Measurements from ENCODE around the gene KRTAP10-12. TPM values are rescaled to one million over a fixed set of nuclear protein-coding genes. Genes with fewer than 3 reads are reported as not detected.
A peak's percentile ranks its signal among the peaks of the same experiment; 100 is the strongest.

Gene KRTAP10-12
- total and polyA plus RNA-seq, 4 donors, result not detected

DNA sequence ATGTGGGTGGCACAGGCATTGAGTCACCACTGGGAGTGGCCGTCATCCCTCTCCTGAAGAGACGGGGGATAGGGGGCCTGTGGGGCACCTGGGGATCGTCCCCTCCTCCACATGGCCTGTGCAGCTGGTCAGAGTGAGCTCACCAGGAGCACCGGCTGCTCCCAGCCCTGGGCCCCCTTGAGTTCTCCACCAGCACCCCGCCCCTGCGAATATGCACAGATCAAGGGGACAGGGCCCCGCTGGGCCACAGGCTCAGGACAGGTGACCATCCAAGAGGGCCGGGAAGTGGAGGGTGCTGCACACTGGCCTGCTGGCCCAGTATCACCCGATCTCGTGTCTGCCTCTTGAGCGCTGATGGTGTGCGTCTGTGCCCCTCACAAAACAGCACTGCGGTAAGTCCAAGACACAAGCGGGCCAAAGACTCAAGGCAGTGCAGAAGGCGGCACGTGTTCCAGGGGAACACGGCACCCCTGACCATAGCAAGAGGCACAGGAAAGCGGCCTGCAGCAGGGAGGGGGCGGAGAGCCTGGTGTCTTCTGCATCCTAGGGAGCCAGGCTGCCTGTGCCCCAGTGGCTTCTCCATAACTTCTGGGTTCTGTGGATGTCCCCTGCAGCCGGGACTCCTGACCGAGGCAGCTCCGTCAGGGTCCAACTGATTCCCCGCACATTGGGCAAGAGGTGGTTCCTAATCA is 32.5 kb downstream of the KRTAP10-12 start:
- WGBS, 2 donors, result 92 to 94% methylated on average over 23 of the region's 23 CpGs
- TF ChIP-seq, protein P1, sequence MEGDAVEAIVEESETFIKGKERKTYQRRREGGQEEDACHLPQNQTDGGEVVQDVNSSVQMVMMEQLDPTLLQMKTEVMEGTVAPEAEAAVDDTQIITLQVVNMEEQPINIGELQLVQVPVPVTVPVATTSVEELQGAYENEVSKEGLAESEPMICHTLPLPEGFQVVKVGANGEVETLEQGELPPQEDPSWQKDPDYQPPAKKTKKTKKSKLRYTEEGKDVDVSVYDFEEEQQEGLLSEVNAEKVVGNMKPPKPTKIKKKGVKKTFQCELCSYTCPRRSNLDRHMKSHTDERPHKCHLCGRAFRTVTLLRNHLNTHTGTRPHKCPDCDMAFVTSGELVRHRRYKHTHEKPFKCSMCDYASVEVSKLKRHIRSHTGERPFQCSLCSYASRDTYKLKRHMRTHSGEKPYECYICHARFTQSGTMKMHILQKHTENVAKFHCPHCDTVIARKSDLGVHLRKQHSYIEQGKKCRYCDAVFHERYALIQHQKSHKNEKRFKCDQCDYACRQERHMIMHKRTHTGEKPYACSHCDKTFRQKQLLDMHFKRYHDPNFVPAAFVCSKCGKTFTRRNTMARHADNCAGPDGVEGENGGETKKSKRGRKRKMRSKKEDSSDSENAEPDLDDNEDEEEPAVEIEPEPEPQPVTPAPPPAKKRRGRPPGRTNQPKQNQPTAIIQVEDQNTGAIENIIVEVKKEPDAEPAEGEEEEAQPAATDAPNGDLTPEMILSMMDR (IDR thresholded peaks at IDR 0.05; ENCODE audit: control extremely low read depth, extremely low read depth), result no peak
- Histone ChIP-seq H3K9ac (ENCODE audit: insufficient read depth in 1 of 2, low read length in 2 of 2) (no peak overlapping the region), H3K4me1 (ENCODE audit: control insufficient read depth in 5 of 5, insufficient read depth in 5 of 5, low read length in 5 of 5) (no peaks in the 10 kb centered on the region), H3K9me3 (ENCODE audit: control insufficient read depth in 4 of 4, insufficient read depth in 3 of 4, low read length in 3 of 4) (peaks cover 0 to 2% (median 0%) of the 10 kb centered on the region in 4 donors), H3K27ac (ENCODE audit: low read depth in 1 of 2, low read length in 1 of 2) (no peak overlapping the region), H3K36me3 (ENCODE audit: control insufficient read depth in 4 of 4, insufficient read depth in 4 of 4, low read length in 4 of 4) (no peaks in the 10 kb centered on the region), H3K4me3 (no peak overlapping the region), H3K27me3 (ENCODE audit: control insufficient read depth in 3 of 3, insufficient read depth in 3 of 3, low read length in 2 of 3) (peaks cover 2 to 5% (median 3%) of the 10 kb centered on the region in 3 donors)
- ATAC-seq (ENCODE audit: insufficient read depth, low FRiP score) (no peak), DNase-seq (peak in 1 of 3 donors; percentile 10)

DNA sequence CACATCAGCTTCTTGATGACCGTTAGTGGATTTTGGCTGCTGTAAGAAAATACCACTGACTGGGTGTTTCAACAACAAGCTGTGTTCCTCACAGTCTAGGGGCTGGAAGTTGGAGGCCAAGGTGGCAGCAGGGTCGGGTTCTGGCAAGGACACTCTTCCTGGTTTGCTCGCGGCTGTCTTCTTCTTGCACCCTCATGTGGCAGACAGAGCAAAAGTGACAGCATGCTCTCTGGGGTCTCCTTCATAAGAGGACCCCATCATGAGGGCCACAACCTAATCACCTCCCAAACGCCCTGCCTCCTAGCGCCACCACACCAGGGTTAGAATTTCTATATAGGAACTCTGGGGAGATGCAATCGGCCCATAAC is 33.0 kb downstream of the KRTAP10-12 start:
- no peak for ATAC-seq (ENCODE audit: insufficient read depth, low FRiP score)
- no peaks in the 10 kb centered on the region for H3K4me1 ChIP-seq (ENCODE audit: control insufficient read depth in 5 of 5, insufficient read depth in 5 of 5, low read length in 5 of 5)
- 90% methylated on average over 7 of the region's 7 CpGs for WGBS, 2 donors

DNA sequence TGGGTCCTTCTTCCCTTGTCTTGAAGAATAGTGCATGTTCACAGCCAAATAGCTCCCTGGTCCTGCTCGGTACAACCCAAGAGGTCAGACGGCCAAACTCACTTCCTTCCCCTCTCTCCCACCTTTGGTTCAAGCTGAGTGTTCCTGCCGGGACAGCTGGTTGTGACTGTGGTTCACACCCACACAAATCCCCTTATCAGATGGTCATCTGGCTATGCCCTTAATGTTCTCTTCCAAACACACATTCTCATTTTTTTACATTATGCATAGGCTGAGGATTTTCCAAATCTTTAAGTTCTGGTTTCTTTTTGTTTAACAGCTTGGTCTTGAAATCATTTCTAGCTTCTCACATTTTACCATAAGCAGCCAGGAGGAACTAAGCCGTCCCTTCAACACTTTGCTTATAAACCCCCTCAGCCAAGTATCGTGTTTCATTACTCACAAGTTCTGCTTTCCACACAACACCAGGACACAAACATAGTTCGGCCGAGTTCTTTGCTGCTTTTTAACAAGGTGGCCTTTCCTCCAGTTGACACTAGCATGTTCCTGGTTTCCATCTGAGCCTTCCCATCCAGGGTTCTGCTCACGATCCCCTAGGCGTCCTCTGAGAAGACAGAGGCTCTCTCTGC is 34.1 kb downstream of the KRTAP10-12 start:
- TF ChIP-seq, protein P1 (IDR thresholded peaks at IDR 0.05; ENCODE audit: control extremely low read depth, extremely low read depth), result no peak
- 68 to 69% methylated on average over 9 of the region's 9 CpGs for WGBS, 2 donors
- Histone ChIP-seq H3K27me3 (ENCODE audit: control insufficient read depth in 3 of 3, insufficient read depth in 3 of 3, low read length in 2 of 3) (peaks cover 0 to under 1% (median 0%) of the 10 kb centered on the region in 3 donors), H3K4me3 (no peak overlapping the region), H3K27ac (ENCODE audit: low read depth in 1 of 2, low read length in 1 of 2) (no peak overlapping the region), H3K36me3 (ENCODE audit: control insufficient read depth in 4 of 4, insufficient read depth in 4 of 4, low read length in 4 of 4) (no peaks in the 10 kb centered on the region), H3K9ac (ENCODE audit: insufficient read depth in 1 of 2, low read length in 2 of 2) (no peak overlapping the region), H3K4me1 (ENCODE audit: control insufficient read depth in 5 of 5, insufficient read depth in 5 of 5, low read length in 5 of 5) (no peaks in the 10 kb centered on the region), H3K9me3 (ENCODE audit: control insufficient read depth in 4 of 4, insufficient read depth in 3 of 4, low read length in 3 of 4) (peaks cover 0 to 7% (median 0%) of the 10 kb centered on the region in 4 donors)
- DNase-seq, result no peak
- ATAC-seq (ENCODE audit: insufficient read depth, low FRiP score), result no peak

More for the DNA sequence above, 33.0 kb downstream of the KRTAP10-12 start:
- H3K9ac ChIP-seq (ENCODE audit: insufficient read depth in 1 of 2, low read length in 2 of 2), result no peak overlapping the region
- peaks cover 0 to 5% (median under 1%) of the 10 kb centered on the region in 3 donors for H3K27me3 ChIP-seq (ENCODE audit: control insufficient read depth in 3 of 3, insufficient read depth in 3 of 3, low read length in 2 of 3)
- no peak for DNase-seq
- H3K9me3 ChIP-seq (ENCODE audit: control insufficient read depth in 4 of 4, insufficient read depth in 3 of 4, low read length in 3 of 4), result peaks cover 0 to 2% (median 0%) of the 10 kb centered on the region in 4 donors
- no peaks in the 10 kb centered on the region for H3K36me3 ChIP-seq (ENCODE audit: control insufficient read depth in 4 of 4, insufficient read depth in 4 of 4, low read length in 4 of 4)
- H3K4me3 ChIP-seq, result no peak overlapping the region
- H3K27ac ChIP-seq (ENCODE audit: low read depth in 1 of 2, low read length in 1 of 2), result no peak overlapping the region
- TF ChIP-seq, protein P1 (IDR thresholded peaks at IDR 0.05; ENCODE audit: control extremely low read depth, extremely low read depth), result no peak

Data from lung (tissue), 12 donors.